ENCODE data around the gene SPG7.

SPG7 gene

GRCh38 chr16:89545831-89546574 lies 37.8 kb downstream of the SPG7 start:
- DNase-seq (ENCODE audit: low read depth in 4 of 4, low spot score in 1 of 4), result no peak

GRCh38 chr16:89546781-89547180 lies 38.6 kb downstream of the SPG7 start:
- DNase-seq (ENCODE audit: low read depth in 4 of 4, low spot score in 1 of 4), result no peak

- DNase-seq (ENCODE audit: low read depth in 4 of 4, low spot score in 1 of 4), result no peak
Measured at GRCh38 chr16:89547291-89547690, 39.1 kb downstream of the SPG7 start.

GRCh38 chr16:89547860-89548259 lies 39.7 kb downstream of the SPG7 start:
- no peak for DNase-seq (ENCODE audit: low read depth in 4 of 4, low spot score in 1 of 4)

GRCh38 chr16:89548344-89549006 lies 40.3 kb downstream of the SPG7 start:
- no peak for DNase-seq (ENCODE audit: low read depth in 4 of 4, low spot score in 1 of 4)

GRCh38 chr16:89549007-89549700 lies 41.0 kb downstream of the SPG7 start:
- DNase-seq (ENCODE audit: low read depth in 4 of 4, low spot score in 1 of 4), result no peak

GRCh38 chr16:89550421-89551007 lies 42.3 kb downstream of the SPG7 start:
- no peak for DNase-seq (ENCODE audit: low read depth in 4 of 4, low spot score in 1 of 4)

GRCh38 chr16:89552329-89552728 lies 44.1 kb downstream of the SPG7 start:
- no peak for DNase-seq (ENCODE audit: low read depth in 4 of 4, low spot score in 1 of 4)

- DNase-seq (ENCODE audit: low read depth in 4 of 4, low spot score in 1 of 4), result no peak
Measured at GRCh38 chr16:89552913-89553312, 44.7 kb downstream of the SPG7 start.

GRCh38 chr16:89553733-89554132 lies 45.5 kb downstream of the SPG7 start:
- no peak for DNase-seq (ENCODE audit: low read depth in 4 of 4, low spot score in 1 of 4)

GRCh38 chr16:89554343-89554742 lies 46.1 kb downstream of the SPG7 start:
- DNase-seq (ENCODE audit: low read depth in 4 of 4, low spot score in 1 of 4), result no peak

- DNase-seq (ENCODE audit: low read depth in 4 of 4, low spot score in 1 of 4), result no peak
Measured at GRCh38 chr16:89555265-89555664, 47.1 kb downstream of the SPG7 start.

- no peak for DNase-seq (ENCODE audit: low read depth in 4 of 4, low spot score in 1 of 4)
Measured at GRCh38 chr16:89555780-89556179, 47.6 kb downstream of the SPG7 start.

GRCh38 chr16:89556750-89557689 lies 48.8 kb downstream of the SPG7 start:
- peak; percentile 73 to 81 (median 74) for DNase-seq (ENCODE audit: low read depth in 4 of 4, low spot score in 1 of 4)

GRCh38 chr16:89557690-89558490 lies 49.7 kb downstream of the SPG7 start:
- no peak for DNase-seq (ENCODE audit: low read depth in 4 of 4, low spot score in 1 of 4)

- peak; percentile 76 to 90 (median 86) for DNase-seq (ENCODE audit: low read depth in 4 of 4, low spot score in 1 of 4)
Measured at GRCh38 chr16:89560378-89561141, 52.4 kb downstream of the SPG7 start, which contains the start of gene RPL13. TSS of gene RPL13 (plus strand) at chr16:89560682. CDS start at chr16:89560960, 278 bp downstream.

- DNase-seq (ENCODE audit: low read depth in 4 of 4, low spot score in 1 of 4), result no peak
Measured at GRCh38 chr16:89561142-89561883, 53.1 kb downstream of the SPG7 start.

- DNase-seq (ENCODE audit: low read depth in 4 of 4, low spot score in 1 of 4), result no peak
Measured at GRCh38 chr16:89561884-89562599, 53.8 kb downstream of the SPG7 start.

Data from stimulated activated CD4-positive, alpha-beta T cell treated with anti-CD3 and anti-CD28 coated beads, Interleukin-1b, Interleukin-23, amount 100 ng/mL, for 24 hours (primary cell).